ENCODE data around the gene TGFB2.

Gene TGFB2

DNA sequence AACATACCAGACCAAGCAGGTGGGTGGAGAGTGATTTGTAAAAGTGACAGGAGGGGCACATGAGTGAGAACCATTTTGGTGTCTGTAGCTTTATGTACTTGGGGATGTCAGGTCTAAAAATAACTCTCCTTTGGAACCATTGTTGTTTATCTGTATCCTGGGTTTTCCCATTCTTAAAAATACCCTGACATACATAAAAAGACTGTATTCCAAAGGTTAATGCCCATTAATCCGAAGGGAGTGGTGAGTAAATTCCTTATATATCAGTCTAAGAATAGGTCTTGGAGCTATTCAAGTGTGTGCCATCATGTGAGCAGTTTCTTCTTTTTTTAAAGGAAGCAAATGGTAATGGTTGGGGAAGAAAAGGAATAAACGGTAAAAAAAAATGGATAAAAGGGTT lies 117.5 kb downstream of the TGFB2 start:
- DNase-seq (ENCODE audit: low spot score) = no peak

DNA sequence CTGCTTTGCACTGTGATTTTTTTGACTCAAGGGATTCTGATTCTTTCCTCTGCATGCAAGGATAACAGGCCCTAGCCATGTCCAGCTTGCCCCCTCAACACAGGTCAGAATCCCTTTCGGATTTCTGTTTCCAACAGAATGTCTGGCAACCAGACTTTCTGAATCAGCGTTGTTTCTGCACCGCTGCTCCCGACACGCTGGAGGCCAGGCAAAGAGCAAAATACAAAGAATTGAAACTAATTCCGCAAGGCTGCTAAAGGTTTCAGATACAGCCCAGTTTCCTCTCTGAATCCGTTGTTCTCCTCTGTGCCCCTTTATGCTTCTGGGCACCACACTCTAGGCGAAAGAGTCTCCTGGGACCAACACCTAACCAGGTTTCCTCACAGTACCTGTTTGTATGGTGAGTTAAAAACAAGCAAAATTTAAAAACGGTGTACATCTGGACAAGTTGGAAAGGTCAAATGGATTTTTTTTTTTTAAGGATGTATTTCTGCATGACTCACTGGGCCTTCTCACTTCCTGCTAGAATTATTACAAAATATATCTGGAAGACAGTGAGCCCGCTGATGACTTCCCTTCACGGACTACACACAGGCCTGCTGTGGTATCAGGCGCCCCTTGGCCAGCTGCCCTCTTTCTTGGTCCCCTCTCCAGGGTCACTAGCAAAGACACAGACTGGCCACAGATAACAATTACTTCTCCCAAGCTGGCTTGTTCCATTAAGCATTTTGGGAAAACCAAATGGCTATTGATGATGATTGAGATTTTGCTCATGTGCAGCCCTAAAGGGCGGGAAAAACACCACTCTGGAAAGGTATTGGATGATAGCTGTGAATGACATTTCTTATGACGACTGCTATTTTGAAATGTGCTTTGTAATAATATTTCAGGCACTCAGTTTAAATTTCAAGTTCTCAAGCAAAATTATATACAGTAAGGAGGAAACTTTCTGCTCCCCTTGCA lies 118.3 kb downstream of the TGFB2 start:
- peak; percentile 38 for DNase-seq (ENCODE audit: low spot score)

DNA sequence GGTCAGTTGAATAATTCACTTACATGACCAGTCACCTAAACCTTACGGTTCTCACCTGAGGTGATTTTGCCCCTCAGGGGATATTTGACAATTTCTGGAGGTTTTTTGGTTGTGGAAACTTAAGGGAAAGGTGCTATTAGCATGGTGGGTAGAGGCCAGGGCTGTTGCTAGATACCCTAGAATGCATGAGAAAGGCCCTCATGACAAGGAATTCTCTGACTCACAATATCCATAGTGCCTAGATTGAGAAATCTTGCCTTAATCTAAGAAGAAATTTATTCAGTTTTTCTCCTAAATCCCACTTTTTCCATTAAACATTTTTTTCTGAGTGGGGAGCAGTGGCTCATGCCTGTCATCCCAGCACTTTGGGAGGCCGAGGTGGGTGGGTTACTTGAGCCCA lies 119.7 kb downstream of the TGFB2 start:
- DNase-seq (ENCODE audit: low spot score) = no peak

DNA sequence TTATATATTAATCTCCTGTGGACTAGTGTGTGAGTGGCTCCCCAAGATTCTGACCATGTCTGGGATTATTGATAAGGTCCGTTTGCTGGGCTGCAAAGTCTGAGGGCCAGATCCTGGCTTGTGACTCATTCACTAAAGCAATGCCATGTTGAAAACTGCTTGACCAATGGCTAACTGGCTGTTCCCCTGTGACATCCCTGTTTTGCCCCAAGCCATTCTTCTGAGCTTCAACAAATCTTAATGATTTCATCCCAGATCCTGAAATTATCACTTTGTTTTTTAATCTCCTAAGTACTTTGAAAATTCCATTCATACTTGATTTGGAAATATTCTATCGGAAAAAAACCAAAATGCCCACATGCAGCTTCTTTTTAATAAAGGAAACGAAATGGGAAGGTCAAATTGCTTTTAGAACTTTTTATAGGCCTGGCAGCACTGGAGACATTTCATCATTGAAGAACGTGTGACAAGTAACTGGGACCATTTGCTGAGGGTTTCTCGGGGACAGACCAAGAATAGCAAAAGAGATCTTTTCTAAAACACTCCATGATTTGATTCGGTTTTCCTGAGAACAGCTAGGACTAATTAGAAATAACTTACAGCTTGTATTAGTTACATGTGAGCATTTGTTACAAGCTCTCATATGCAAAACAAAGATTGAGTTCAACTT lies 121.3 kb downstream of the TGFB2 start:
- peak; percentile 33 for DNase-seq (ENCODE audit: low spot score)

DNA sequence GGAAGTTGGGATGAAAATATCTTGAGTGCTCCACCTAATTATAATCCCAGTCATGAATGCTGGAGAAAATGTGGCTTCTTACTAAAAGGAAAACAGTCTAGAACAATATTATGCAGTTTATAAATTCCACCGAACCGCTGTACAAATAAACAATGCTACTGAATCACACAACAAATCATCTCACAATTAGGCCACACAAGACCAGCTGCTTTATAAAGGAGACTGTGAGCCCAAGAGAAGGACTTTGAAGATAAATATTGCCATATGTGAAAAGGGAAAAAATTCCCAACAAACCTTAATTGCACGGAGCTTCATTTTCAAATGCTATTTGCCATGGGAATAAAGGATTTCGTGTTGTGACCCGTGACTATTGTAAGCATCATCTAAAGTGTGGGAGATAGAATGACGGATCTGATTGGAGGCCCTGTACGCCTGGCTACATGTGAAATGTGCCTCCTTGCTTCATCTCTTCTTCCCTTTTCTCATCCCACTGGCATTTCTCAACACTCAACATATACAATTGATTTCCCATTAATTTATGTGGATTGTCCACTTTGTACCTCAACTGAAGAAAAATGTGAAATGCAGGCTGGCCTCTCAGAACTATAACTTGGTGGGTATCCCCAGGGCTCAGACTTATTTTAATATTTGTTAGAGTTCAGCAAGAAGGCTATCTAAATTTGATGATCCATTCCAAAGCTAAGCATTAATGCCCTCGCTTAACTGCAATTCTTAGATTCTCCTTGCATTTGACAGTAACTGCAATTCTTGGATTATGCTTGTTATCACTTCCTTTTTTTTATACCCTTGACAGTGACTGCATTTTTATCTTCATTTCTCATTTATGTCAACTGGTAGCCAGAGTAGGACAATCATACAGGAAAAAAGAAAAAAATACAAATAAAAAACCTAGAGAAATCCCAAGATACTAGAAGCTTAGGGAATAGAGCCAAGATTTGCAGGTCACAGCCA lies 122.3 kb downstream of the TGFB2 start:
- DNase-seq (ENCODE audit: low spot score) = peak; percentile 66

DNA sequence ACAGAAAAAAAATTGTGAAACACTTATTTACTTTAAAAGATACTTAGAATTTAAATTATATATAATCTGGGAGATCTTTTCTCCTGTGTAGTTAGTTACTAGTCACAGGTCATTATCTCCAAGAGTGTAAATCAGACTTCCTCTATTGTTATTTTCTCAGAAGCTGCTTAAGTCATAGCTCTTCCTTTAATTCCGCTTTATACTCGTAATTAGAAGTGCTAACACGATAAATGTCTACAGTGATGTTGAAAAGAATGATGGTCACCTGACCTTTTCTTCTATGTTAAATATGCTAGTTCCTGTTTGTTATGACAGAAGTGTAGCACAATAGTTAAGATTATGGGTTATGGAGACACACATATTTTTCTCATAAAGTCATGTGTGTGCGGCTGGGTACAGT lies 123.6 kb downstream of the TGFB2 start:
- no peak for DNase-seq (ENCODE audit: low spot score)

DNA sequence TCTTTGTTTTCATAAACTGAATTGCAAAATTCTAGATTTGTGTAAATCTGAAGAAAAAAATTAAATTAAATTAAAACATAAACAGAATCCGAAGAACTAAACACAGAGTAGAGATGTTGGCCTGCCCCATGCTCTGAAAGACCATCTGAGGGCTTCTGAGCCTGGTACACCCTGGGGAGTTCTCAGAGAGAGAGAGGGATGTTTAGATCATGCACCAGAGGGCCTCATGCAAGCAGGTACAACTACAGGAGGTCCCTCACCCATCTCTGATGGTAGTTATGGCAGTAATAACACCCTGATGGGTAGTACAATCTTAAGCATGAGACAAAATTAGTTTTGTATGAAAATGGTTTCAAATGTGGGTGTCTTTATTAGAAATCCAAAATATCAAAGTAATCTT lies 127.7 kb downstream of the TGFB2 start:
- DNase-seq (ENCODE audit: low spot score) = no peak

DNA sequence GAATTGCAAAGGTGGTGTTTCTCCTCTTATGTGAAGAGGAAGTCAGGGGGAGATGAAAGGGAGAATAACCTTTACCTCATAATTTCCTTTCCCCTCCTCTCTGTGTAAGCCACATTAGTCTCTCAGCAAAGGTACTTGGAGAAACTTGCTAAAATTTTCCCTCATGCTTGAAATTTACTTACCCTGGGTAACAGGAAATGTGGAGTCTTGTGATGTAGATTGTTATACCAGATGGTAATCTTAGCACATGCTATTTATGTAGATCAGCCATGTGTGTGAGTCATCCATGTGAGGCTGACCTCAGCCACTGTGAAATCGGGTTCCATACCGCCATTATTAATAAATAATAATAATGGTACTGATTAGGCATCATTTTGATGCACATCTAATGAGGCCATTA lies 128.4 kb downstream of the TGFB2 start:
- no peak for DNase-seq (ENCODE audit: low spot score)

DNA sequence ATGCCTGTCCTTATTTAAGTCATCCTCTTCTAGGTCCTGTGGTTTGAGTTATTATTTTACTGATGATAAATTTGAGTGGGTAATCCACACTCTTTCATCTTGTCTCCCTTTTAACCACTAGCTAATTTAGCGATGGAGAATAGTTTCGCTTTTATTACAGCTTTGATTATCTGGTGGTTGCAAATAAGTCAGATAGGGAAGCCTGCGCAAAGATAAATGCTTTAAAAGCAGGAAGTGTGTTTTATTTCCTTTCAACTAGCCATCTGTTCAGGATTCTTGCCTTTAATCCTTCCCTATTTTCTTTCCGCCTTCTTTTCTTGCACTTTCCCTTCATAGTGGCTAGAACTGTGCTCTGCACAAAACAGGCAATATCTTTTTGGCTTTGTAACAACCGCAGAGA lies 129.0 kb downstream of the TGFB2 start:
- DNase-seq (ENCODE audit: low spot score) = no peak

DNA sequence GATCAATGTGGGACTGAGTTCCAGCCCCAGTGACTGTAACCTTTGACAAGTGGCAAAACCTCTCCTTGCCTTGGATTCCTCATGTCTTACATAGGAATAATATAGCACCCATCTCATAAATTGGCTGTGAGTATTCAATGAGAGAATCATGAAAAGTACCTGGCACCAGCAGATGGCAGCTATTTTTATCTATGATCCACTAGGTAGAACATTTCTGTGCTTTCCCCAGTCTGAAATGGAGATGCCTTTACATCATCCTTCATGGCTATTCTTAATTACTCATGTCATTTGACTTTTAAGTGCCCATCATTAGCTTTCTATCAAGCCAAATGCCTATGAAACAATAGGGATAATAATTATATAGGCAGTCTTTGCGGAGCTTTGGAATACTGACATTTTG lies 130.1 kb downstream of the TGFB2 start:
- no peak for DNase-seq (ENCODE audit: low spot score)

DNA sequence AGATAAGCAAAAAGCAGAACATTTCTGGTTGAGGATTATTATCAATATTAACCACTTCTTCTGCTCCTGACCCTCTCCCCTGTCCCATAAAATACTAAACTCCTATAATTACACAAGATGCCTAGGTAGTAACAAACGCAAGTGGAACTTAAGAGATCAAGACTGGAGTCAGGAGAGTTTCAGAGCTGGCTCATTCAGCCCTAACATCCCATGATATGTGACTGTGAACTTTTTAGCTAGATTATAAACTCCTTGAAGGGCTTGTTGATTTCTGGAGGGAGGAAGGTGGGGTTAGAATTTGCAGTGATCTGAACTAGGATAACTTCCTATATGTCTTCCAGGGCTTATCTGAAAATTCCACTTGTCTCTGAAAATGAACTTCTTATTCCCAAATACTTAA lies 130.6 kb downstream of the TGFB2 start:
- DNase-seq (ENCODE audit: low spot score) = no peak

DNA sequence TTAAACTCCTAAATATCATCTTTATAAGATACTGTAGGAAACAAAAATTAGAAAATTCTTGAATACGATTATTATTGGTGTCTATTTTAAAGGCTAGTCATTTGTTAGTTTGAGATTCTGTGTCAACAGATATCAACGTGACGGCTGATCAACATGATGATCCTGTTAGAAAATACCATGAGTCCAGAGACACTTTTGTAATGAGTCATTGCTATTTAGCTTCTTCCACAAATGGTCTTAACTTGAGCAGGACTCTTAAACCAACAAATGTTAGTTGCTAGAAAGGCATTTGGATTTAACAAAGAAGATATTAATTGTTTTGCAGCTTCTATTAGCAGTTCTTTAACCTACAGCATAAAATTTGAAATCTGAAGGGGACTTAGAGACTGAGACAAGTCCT lies 131.2 kb downstream of the TGFB2 start:
- DNase-seq (ENCODE audit: low spot score) = peak; percentile 61

DNA sequence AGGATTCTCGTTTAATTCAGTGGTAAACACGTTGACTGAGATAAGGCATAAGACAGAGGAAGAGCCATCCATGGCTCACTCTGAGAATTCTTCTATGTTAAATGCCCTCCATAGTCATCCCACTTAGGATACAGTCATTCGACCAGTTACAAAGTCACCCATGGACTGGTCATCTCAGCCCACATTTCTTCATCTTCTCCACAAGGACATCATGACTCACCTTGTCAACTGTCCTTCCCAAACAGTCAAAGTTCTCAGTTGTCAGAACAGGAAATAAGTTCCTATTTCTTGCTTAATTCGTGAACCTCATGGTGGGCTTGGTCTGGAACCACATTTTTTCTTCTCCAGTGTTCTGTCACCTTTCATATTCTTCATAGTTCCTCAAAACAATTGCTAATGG lies 133.2 kb downstream of the TGFB2 start:
- DNase-seq (ENCODE audit: low spot score) = no peak

DNA sequence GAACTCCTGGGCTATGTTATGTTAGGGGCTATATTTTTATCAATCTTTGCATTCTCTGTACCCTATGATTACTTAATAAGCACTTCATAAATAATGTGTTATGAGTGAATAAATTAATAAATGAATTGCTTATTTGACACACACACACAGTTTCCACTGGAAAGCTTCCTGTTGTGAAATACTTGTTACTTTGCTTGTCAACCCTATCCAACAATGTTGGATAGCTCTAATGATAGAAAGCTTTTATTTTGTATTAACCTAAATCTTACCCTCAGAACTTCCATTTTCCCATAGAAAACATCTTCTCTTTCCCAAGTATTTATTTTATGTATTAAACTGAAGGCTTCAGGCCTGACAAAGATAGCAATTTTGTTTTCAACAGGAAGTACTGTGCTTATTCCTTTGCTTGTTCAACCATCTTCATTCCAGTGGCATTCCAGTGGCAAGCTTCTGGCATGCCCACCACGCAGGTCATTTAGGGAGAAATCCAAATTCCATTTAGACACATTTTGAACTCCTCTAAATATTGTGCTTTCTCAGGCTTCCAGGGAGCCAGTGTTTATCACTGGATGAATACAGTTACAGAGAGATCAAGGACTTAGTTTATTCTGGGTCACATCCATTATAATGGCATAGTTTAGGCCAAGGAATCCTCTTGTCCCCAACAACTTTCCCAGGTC lies 134.4 kb downstream of the TGFB2 start:
- peak; percentile 71 for DNase-seq (ENCODE audit: low spot score)

DNA sequence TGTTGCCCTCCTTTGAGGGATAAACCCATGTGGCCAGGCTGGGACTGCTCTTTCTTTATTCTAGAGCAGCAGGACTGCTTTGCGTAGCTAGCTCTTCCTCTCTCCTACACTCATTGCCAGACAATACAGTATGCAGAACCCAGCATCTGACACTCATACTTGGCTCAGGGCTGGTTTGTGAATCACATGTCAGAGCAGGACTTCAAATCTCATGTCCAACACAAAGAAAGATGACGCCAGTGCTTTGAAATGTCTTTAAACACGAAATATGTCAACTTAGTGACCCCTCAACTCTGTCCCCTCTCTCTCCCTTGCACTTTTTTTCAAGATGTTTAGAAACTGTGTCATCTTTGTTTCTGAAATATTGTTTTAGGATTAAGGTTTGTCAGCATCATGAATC lies 135.0 kb downstream of the TGFB2 start:
- DNase-seq (ENCODE audit: low spot score) = peak; percentile 62

DNA sequence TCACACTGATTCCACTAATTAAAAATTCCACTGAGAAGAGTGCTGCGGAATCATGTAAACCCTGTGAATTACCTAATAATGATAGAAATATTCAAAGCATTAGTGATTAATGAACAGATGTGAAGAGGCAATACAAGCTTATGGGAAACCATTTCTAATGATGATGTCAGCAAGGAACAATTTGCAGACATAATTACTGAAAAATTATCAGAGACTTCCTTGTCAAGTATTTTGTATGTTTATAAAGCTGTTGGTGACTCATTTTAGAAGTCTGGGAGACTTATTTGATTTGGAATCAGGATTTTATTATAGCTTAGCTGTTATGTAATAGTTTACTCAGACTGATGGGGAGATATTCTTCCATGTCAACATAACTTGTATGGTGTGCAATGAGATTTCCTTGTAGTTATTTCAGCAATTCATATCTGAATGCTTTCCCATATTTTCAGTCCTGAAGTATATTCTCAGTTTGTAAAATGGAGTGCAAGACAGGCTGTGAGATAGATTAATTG lies 135.5 kb downstream of the TGFB2 start:
- peak; percentile 44 for DNase-seq (ENCODE audit: low spot score)

DNA sequence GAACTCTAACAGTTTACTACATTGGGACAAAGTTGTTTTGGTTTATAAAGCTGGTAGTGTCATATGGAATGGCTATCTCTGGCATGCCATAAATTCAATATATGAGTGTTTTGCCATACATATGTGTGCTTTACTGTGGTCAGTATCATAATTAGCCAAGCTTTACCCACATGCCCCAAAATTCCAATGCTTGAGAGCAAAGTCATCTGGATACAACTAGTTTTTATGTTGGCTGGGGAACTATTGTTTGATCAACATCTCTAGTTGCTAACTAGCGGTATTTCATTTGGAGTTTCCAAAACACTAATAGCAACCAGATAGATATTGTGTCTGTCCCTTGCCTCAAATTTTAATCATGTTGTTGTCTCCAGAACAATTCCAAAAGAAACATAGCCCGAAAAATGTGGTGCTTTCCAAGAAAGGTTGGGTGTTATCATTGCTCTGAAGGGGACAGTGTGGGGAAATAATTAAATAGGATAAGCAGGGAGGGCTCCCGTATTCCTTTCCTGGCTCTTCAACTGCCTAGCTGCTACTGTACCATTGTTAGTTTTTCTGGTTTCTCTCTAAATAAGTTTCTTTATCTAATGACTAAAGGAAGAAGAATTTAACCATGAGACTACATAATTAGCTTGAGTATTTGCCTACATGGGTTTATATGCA lies 136.1 kb downstream of the TGFB2 start:
- DNase-seq (ENCODE audit: low spot score) = no peak

DNA sequence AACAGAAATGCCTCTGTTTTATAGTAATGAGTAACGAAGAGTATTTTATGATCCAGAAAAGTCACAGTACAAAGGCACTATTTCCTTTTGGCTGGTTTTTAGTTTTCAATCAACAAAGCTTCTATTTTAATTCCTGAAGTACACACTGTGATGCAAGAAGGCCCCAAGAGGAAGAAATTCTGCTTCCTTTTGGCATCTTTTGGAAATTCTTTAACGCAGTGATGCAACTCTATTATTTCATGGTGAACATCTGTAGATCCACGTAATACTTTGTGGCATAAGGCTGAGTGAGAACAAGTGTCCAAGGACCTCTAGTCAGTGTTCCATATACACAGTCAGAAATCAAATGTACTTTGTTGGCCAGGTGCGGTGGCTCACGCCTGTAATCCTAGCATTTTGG lies 137.5 kb downstream of the TGFB2 start:
- DNase-seq (ENCODE audit: low spot score) = no peak

DNA sequence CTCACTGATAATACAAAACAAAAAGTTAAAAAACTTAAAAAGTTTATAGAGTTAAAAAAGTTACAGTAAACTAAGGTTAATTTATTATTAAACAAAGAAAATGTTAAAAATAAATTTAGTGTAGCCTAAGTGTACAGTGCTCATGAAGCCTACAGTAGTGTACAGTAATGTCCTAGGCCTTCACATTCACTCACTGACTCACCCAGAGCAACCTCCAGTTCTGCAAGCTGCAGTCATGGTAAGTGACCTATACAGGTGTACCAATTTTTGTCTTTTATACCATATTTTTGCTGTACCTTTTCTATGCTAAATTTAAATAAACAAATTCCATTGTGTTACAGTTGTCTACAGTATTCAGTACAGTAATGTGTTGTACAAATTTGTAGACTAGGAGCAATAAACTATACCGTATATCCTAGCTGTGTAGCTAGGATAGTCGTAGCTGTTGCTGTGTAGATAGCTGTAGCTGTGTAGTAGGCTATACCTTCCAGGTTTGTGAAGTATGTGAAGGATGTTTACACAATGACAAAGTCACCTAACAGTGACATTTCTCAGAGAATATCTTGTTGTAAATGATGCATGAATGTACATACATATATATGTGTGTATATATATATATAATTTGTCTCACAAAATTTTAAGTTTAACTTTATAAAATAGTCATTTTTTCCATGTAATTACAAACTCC lies 140.2 kb downstream of the TGFB2 start:
- no peak for DNase-seq (ENCODE audit: low spot score)

DNA sequence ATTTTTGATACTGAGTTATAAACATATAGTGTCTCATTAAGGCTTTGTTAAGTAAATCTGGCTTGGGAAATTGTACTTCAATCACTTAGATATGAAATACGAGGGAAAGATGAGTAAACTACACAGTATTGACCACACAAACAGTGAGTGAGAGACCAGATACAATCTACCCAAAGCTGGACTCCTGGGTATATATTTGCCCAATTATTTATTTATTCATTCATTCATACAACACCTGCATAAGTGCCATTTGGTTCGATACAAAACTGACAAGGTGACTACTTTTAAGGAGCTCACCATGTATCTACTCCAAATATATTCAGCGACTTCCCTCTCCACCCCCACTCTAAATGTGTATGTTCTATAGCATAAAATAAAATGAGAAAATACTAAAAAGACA lies 143.4 kb downstream of the TGFB2 start:
- DNase-seq (ENCODE audit: low spot score) = no peak

All from AG08395 (cell line).